ENCODE results near the gene FXYD2. TPM values are rescaled to one million over a fixed set of nuclear protein-coding genes. Genes with fewer than 3 reads are reported as not detected.
A peak's percentile ranks its signal among the peaks of the same experiment; 100 is the strongest.

Gene FXYD2
- total RNA-seq, 1 donor from 2014 or later, result 2.7 TPM

DNA sequence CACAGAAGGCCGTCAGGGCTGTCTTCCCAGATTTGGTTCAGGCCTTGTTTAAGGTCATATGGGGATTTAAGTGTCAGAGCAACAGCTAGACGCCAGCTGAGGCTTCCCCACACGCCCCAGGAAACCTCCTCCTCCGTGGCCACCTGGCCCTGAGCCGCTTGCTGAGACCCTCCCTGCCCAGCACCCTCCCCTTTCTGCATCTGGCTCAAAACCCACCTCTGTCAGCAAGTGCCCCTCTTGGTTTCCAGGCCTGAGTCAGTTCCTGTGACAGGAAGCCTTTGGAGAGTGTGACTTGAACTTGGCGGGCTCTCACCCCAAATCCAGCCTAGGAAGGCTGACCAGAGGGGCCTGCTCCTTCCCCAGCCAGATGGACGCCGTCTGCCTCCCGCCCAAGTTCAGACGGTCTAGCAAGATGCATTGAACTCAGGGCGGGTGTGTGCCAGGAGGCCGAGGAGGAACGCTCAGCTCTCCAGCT is 561 bp downstream of the FXYD2 start:
- H3K9me3 ChIP-seq, result no peaks in the 10 kb centered on the region
- H3K4me1 ChIP-seq, result peaks cover 35% of the 10 kb centered on the region
- DNase-seq (ENCODE audit: extremely low spot score in 2 of 2), result no peak
- no peaks in the 10 kb centered on the region for H3K27me3 ChIP-seq
- intact Hi-C loops (cut with DNase I), result no loop called here
- peak overlapping the region; percentile 82 for H3K27ac ChIP-seq
- H3K36me3 ChIP-seq, result no peaks in the 10 kb centered on the region
- no peak for TF ChIP-seq POLR2A (IDR thresholded peaks at IDR 0.05)
- peak in 1 of 2 donors; percentile 45 for TF ChIP-seq POLR2AphosphoS5 (IDR thresholded peaks at IDR 0.05; ENCODE audit: insufficient read depth in 1 of 2, low read depth in 1 of 2)
- H3K4me3 ChIP-seq, result no peak overlapping the region

DNA sequence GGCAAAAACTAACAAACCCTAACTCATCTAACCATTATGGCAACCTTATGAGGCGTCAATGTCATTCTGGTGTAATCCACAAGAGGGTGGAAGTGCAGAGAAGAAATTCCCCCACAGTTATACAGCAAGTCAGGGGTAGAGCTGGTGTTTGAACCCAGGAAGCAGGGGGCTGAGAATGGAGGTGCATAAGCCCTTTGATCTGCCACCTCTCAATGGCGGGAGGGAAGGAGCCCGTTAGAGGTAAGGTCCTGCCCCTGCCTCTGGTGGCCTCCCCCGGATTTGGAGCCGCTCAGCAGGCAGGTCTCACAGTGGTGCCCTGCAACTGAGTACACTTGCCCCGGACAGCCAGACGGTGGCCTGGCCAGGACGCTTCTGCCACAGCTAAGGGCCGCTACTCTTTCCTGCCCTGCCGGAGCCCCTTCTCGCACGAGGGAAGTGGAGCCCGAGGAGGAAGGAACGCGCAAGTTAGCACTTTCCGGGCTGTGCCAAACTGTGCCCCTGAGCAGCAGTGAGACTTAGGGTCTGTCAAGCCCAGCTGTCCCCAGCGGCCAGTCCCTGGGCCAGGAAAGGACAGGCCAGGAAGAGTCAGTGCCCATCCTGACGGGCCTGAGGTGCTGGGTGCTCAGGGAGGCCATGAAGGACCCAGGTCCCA is 1.1 kb downstream of the FXYD2 start:
- no peaks in the 10 kb centered on the region for H3K36me3 ChIP-seq
- H3K27me3 ChIP-seq, result no peaks in the 10 kb centered on the region
- peaks cover 30% of the 10 kb centered on the region for H3K4me1 ChIP-seq
- intact Hi-C loops (cut with DNase I), result no loop called here
- peak overlapping the region; percentile 82 for H3K27ac ChIP-seq
- TF ChIP-seq POLR2AphosphoS5 (IDR thresholded peaks at IDR 0.05; ENCODE audit: insufficient read depth in 1 of 2, low read depth in 1 of 2) (no peak), POLR2A (IDR thresholded peaks at IDR 0.05) (no peak)
- TF ChIP-seq, protein P1, sequence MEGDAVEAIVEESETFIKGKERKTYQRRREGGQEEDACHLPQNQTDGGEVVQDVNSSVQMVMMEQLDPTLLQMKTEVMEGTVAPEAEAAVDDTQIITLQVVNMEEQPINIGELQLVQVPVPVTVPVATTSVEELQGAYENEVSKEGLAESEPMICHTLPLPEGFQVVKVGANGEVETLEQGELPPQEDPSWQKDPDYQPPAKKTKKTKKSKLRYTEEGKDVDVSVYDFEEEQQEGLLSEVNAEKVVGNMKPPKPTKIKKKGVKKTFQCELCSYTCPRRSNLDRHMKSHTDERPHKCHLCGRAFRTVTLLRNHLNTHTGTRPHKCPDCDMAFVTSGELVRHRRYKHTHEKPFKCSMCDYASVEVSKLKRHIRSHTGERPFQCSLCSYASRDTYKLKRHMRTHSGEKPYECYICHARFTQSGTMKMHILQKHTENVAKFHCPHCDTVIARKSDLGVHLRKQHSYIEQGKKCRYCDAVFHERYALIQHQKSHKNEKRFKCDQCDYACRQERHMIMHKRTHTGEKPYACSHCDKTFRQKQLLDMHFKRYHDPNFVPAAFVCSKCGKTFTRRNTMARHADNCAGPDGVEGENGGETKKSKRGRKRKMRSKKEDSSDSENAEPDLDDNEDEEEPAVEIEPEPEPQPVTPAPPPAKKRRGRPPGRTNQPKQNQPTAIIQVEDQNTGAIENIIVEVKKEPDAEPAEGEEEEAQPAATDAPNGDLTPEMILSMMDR (IDR thresholded peaks at IDR 0.05), result no peak
- H3K4me3 ChIP-seq, result no peak overlapping the region
- no peaks in the 10 kb centered on the region for H3K9me3 ChIP-seq
- no peak for DNase-seq (ENCODE audit: extremely low spot score in 2 of 2)

DNA sequence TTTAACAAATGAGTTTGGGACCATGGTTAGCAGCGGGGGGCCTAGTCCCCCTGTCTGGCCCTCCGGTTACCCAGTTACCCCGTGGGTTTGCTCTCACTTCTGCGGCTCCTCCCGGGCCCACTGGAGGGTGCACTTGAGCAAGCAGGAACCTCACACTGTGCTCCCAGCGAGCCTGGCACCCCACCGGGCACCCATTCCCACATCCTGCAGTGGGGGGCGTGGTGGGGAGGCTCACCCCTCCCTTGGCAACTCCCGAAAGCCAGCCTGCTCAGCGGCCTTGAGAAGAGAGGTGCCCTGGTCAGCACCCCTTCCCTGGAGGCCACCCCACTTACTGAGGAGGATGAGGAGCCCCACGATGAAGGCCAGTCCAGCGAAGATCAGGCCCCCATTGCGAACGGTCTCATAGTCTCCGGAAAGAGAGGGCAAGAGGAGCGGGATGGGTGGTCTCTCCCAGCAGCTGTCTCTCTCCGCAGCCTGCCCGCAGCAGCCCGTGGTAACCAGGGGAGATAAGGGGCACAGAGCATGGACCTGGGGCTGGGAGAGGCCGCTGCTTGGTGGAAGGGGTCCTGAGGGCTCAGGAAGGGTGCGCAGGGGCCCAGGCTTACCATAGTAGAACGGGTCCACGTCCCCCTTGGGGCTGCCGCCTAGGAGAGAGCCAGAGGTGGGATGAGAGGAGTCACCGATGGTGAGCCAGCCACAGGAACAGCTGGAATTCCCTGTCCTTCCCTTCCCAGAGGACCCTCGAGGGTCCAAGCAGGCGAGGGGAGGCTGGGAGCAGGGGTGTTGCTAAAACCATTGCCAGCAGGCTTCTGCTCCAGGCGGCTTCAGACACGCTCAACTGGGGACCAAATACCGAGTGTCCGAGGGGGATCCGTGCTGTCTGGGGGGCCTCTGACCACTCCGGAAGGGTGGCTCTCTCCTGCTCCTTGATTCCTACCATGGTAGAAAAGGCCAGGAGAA is 2.2 kb downstream of the FXYD2 start:
- intact Hi-C loops (cut with DNase I), result no loop called here
- Histone ChIP-seq H3K27ac (no peak overlapping the region), H3K4me3 (no peak overlapping the region), H3K9me3 (no peaks in the 10 kb centered on the region), H3K4me1 (peaks cover 31% of the 10 kb centered on the region), H3K36me3 (no peaks in the 10 kb centered on the region), H3K27me3 (no peaks in the 10 kb centered on the region)
- TF ChIP-seq POLR2A (IDR thresholded peaks at IDR 0.05), result no peak
- TF ChIP-seq, protein P1 (IDR thresholded peaks at IDR 0.05), result peak in 2 of 3 experiments; percentile 23 to 31
- no peak for DNase-seq (ENCODE audit: extremely low spot score in 2 of 2)

DNA sequence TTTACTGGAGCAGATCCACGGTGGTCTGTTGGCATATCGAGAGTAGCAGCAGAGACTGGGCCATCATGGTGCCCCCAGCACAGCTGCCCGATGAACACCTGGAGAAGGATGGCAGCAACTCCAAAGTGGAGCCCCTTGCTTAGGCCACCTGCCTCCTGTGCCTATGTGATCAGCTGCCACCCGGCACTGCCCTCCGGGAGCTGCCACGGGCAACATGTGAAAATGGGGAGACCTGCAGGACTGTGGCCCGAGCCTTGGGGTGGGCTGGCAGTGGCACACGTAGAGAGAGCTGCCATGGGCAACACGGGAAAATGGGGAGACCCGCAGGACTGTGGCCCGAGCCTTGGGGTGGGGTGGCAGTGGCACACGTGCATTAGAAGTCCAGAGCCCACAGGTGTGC is 3.1 kb downstream of the FXYD2 start:
- intact Hi-C loops (cut with DNase I), result no loop called here
- Histone ChIP-seq H3K27me3 (no peaks in the 10 kb centered on the region), H3K9me3 (no peaks in the 10 kb centered on the region), H3K4me3 (no peak overlapping the region), H3K36me3 (no peaks in the 10 kb centered on the region), H3K4me1 (peaks cover 36% of the 10 kb centered on the region), H3K27ac (no peak overlapping the region)
- DNase-seq (ENCODE audit: extremely low spot score in 2 of 2), result no peak
- TF ChIP-seq POLR2AphosphoS5 (IDR thresholded peaks at IDR 0.05; ENCODE audit: insufficient read depth in 1 of 2, low read depth in 1 of 2) (no peak), POLR2A (IDR thresholded peaks at IDR 0.05) (no peak)
- TF ChIP-seq, protein P1 (IDR thresholded peaks at IDR 0.05), result no peak

DNA sequence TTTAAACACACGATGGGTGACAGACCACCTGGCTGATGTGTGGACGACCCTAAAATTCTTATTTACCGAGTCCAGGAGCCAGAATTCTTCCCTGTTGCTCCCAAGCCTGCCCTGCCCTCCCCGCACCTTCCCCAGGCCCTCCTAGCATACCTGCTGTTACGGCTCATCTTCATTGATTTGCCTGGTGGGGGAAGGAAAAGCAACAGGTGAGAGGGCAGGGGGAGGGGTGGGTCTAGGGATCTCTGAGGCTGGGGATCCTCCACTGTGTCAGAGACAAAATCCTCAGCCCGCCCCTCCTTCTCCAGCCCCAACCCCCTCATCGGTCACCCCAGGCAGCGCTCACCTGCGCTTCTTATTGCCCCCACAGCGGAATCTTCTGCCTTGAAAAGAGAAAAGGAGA is 4.0 kb downstream of the FXYD2 start:
- H3K9me3 ChIP-seq, result no peaks in the 10 kb centered on the region
- intact Hi-C loops (cut with DNase I), result no loop called here
- H3K36me3 ChIP-seq, result no peaks in the 10 kb centered on the region
- no peak overlapping the region for H3K27ac ChIP-seq
- H3K27me3 ChIP-seq, result no peaks in the 10 kb centered on the region
- no peak for DNase-seq (ENCODE audit: extremely low spot score in 2 of 2)
- TF ChIP-seq POLR2AphosphoS5 (IDR thresholded peaks at IDR 0.05; ENCODE audit: insufficient read depth in 1 of 2, low read depth in 1 of 2), result no peak
- no peak for TF ChIP-seq POLR2A (IDR thresholded peaks at IDR 0.05)
- TF ChIP-seq, protein P1 (IDR thresholded peaks at IDR 0.05), result no peak
- peaks cover 43% of the 10 kb centered on the region for H3K4me1 ChIP-seq
- no peak overlapping the region for H3K4me3 ChIP-seq

Data from vagina (tissue), 2 donors.